Measurements from ENCODE around the gene SP1. TPM values are rescaled to one million over a fixed set of nuclear protein-coding genes. Genes with fewer than 3 reads are reported as not detected.
A peak's percentile ranks its signal among the peaks of the same experiment; 100 is the strongest.
"Not testable (repeated sequence)": the region's sequence is repeated elsewhere in the genome, so short reads cannot be mapped to it uniquely, and the experiment has no call there.

Gene SP1
- total RNA-seq, 2 donors from 2014 or later = 60.1 to 84.5 TPM

- no peaks in the 10 kb centered on the region for H3K27me3 ChIP-seq (replicated peaks; ENCODE audit: insufficient read depth)
- no peak overlapping the region for H3K4me3 ChIP-seq
- intact Hi-C loops (cut with DNase I) = no loop called here
- H3K9me3 ChIP-seq = no peaks in the 10 kb centered on the region
- peak overlapping the region; percentile 48 to 51 for H3K27ac ChIP-seq
- TF ChIP-seq CTCF (IDR thresholded peaks at IDR 0.05) = no peak
- TF ChIP-seq POLR2AphosphoS5 (IDR thresholded peaks at IDR 0.05) = peak; percentile 12
- 23% methylated on average over 3 of the region's 3 CpGs for WGBS
- no peaks in the 10 kb centered on the region for H3K36me3 ChIP-seq
- H3K4me1 ChIP-seq (replicated peaks) = peaks cover 6% of the 10 kb centered on the region
- no peak for DNase-seq (ENCODE audit: low spot score)
Measured at GRCh38 chr12:53389702-53390101, 9.7 kb downstream of the SP1 start.

- intact Hi-C loops (cut with DNase I) = no loop called here
- H3K27ac ChIP-seq = peak overlapping the region; percentile 45 to 51
- no peak overlapping the region for H3K4me3 ChIP-seq
- no peaks in the 10 kb centered on the region for H3K9me3 ChIP-seq
- H3K4me1 ChIP-seq (replicated peaks) = peaks cover 6% of the 10 kb centered on the region
- H3K27me3 ChIP-seq (replicated peaks; ENCODE audit: insufficient read depth) = no peaks in the 10 kb centered on the region
- WGBS = 8% methylated on average over 5 of the region's 5 CpGs
- H3K36me3 ChIP-seq = no peaks in the 10 kb centered on the region
- DNase-seq (ENCODE audit: low spot score) = no peak
- no peak for TF ChIP-seq POLR2A (IDR thresholded peaks at IDR 0.05)
- no peak for TF ChIP-seq CTCF (IDR thresholded peaks at IDR 0.05)
- TF ChIP-seq POLR2AphosphoS5 (IDR thresholded peaks at IDR 0.05) = no peak
Measured at GRCh38 chr12:53391724-53392123, 11.7 kb downstream of the SP1 start.

- 91% methylated on average over 7 of the region's 7 CpGs for WGBS
- no peaks in the 10 kb centered on the region for H3K9me3 ChIP-seq
- no peaks in the 10 kb centered on the region for H3K4me1 ChIP-seq (replicated peaks)
- no peak overlapping the region for H3K4me3 ChIP-seq
- H3K36me3 ChIP-seq = no peaks in the 10 kb centered on the region
- no peaks in the 10 kb centered on the region for H3K27me3 ChIP-seq (replicated peaks; ENCODE audit: insufficient read depth)
- TF ChIP-seq CTCF (IDR thresholded peaks at IDR 0.05) (no peak), POLR2A (IDR thresholded peaks at IDR 0.05) (no peak), POLR2AphosphoS5 (IDR thresholded peaks at IDR 0.05) (no peak)
- H3K27ac ChIP-seq = no peak overlapping the region
- intact Hi-C loops (cut with DNase I) = no loop called here
- no peak for DNase-seq (ENCODE audit: low spot score)
Measured at GRCh38 chr12:53399896-53400295, 19.9 kb downstream of the SP1 start.

- 95% methylated on average over 16 of the region's 16 CpGs for WGBS
- DNase-seq (ENCODE audit: low spot score); H3K4me3 ChIP-seq; H3K4me1 ChIP-seq (replicated peaks); H3K9me3 ChIP-seq; H3K27me3 ChIP-seq (replicated peaks; ENCODE audit: insufficient read depth); H3K36me3 ChIP-seq; intact Hi-C loops (cut with DNase I); H3K27ac ChIP-seq: not testable (repeated sequence)
Measured at GRCh38 chr12:53402351-53402750, 22.4 kb downstream of the SP1 start.

GRCh38 chr12:53402871-53403270 is 22.9 kb downstream of the SP1 start:
- no peaks in the 10 kb centered on the region for H3K27me3 ChIP-seq (replicated peaks; ENCODE audit: insufficient read depth)
- H3K4me3 ChIP-seq = no peak overlapping the region
- H3K27ac ChIP-seq = no peak overlapping the region
- WGBS = 27% methylated on average over 7 of the region's 7 CpGs
- H3K9me3 ChIP-seq = no peaks in the 10 kb centered on the region
- TF ChIP-seq POLR2A (IDR thresholded peaks at IDR 0.05) (no peak), CTCF (IDR thresholded peaks at IDR 0.05) (no peak), POLR2AphosphoS5 (IDR thresholded peaks at IDR 0.05) (no peak)
- no peaks in the 10 kb centered on the region for H3K36me3 ChIP-seq
- no peaks in the 10 kb centered on the region for H3K4me1 ChIP-seq (replicated peaks)
- DNase-seq (ENCODE audit: low spot score) = no peak
- intact Hi-C loops (cut with DNase I) = no loop called here

Measured in prostate gland (tissue), 2 donors.